DND-41 (cell line): ENCODE results near the gene LYRM4.

Experiments used
- ATAC-seq: fragments of 200-7000 bp; cut with Tn5 transposase; 3 replicates; pipeline ENCODE4 v1.9.1; 2021; ENCODE audit warnings: low read depth; ENCODE audit not compliant: insufficient read depth
- DNase-seq: peaks from one replicate; pipeline ENCODE4 v3.0.0-alpha.2; 2020
- H2AFZ ChIP-seq: 2 replicates; pipeline ENCODE4 v1.6.0; 2012; ENCODE audit warnings: low read depth, low read length
- H3K27ac ChIP-seq: 2 replicates; pipeline ENCODE4 v1.5.1; 2012; ENCODE audit warnings: low read length, inconsistent platforms
- H3K27me3 ChIP-seq: fragments of 200-600 bp; sonication (generic); 2 replicates; pipeline ENCODE4 v1.6.0; 2012; ENCODE audit warnings: low read length, mild to moderate bottlenecking, inconsistent platforms; ENCODE audit not compliant: insufficient read depth, poor library complexity
- H3K36me3 ChIP-seq: 2 replicates; pipeline ENCODE4 v1.5.1; 2012; ENCODE audit warnings: low read length, inconsistent platforms; ENCODE audit not compliant: insufficient read depth
- H3K4me1 ChIP-seq: 2 replicates; pipeline ENCODE4 v1.5.1; 2012; ENCODE audit warnings: mild to moderate bottlenecking, low read length; ENCODE audit not compliant: insufficient read depth
- H3K4me2 ChIP-seq: 2 replicates; pipeline ENCODE4 v1.6.0; 2012; ENCODE audit warnings: mild to moderate bottlenecking, moderate library complexity, low read length, inconsistent platforms; ENCODE audit not compliant: insufficient read depth
- H3K4me3 ChIP-seq, 2 experiments: fragments of 200-600 bp in 1 of 2; shearing (Covaris generic) in 1 of 2; 2 replicates each; pipeline ENCODE4 v1.5.1; 2012 to 2016; ENCODE audit warnings: inconsistent platforms in 2 of 2, low read length in 2 of 2, mild to moderate bottlenecking in 2 of 2, low read depth in 1 of 2, moderate library complexity in 1 of 2
- H3K79me2 ChIP-seq: 2 replicates; pipeline ENCODE4 v1.6.0; 2012; ENCODE audit warnings: low read length, inconsistent platforms; ENCODE audit not compliant: insufficient read depth
- H3K9ac ChIP-seq: 2 replicates; pipeline ENCODE4 v1.6.0; 2012; ENCODE audit warnings: low read depth, mild to moderate bottlenecking, inconsistent platforms, low read length, moderate library complexity
- H3K9me3 ChIP-seq: 2 replicates; pipeline ENCODE4 v1.5.1; 2012; ENCODE audit warnings: low read length, moderate library complexity, mild to moderate bottlenecking, inconsistent platforms; ENCODE audit not compliant: insufficient read depth, severe bottlenecking
- H4K20me1 ChIP-seq: 2 replicates; pipeline ENCODE4 v1.6.0; 2012; ENCODE audit warnings: low read length; ENCODE audit not compliant: insufficient read depth
- CTCF ChIP-seq: IDR thresholded peaks from 2 replicates; pipeline ENCODE4 v1.5.1; 2012; ENCODE audit warnings: borderline replicate concordance, low read length, moderate library complexity, mild to moderate bottlenecking; ENCODE audit not compliant: poor library complexity, severe bottlenecking; ENCODE audit errors: extremely low read depth
- EZH2 ChIP-seq: IDR thresholded peaks from 3 replicates; pipeline ENCODE4 v1.6.1; 2012; ENCODE audit warnings: borderline replicate concordance, low read depth, mild to moderate bottlenecking, moderate library complexity, low read length, inconsistent platforms; ENCODE audit not compliant: severe bottlenecking

Gene LYRM4

GRCh38 chr6:5219011-5219691 lies 41.6 kb downstream of the LYRM4 start:
- Histone ChIP-seq H3K4me3 (no peak overlapping the region), H3K27ac (no peak overlapping the region), H3K9ac (no peak overlapping the region), H3K4me1 (no peaks in the 10 kb centered on the region), H2AFZ (no peak overlapping the region), H3K36me3 (peaks cover 16% of the 10 kb centered on the region), H3K79me2 (no peaks in the 10 kb centered on the region), H3K9me3 (no peaks in the 10 kb centered on the region), H3K27me3 (no peaks in the 10 kb centered on the region), H3K4me2 (no peak overlapping the region), H4K20me1 (no peaks in the 10 kb centered on the region)
- no peak for TF ChIP-seq CTCF
- no peak for TF ChIP-seq EZH2
- no peak for ATAC-seq
- DNase-seq: no peak

DNA sequence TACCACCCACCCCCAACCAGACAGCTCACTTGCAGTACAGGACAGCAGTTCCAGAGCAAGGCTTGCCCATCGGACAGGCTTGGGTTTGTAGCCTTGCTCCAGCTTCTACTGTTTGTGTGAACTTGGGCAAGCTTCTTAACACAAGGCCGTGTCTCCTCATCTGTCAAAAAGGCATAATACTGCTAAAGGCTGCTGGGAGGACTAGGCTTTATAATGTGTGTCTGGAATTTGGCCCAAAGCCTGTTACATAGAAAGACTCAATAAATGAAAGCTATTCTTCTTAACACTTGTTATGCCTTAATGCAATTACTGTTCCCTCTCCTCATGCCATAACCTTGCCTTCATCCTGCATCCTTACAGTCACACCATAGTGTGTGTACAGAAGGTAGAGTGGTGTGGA lies 43.4 kb downstream of the LYRM4 start:
- no peak for ATAC-seq
- H3K36me3 ChIP-seq: peaks cover 22% of the 10 kb centered on the region
- TF ChIP-seq CTCF (no peak), EZH2 (no peak)
- H3K79me2 ChIP-seq: no peaks in the 10 kb centered on the region
- no peak for DNase-seq
- H3K4me1 ChIP-seq: no peaks in the 10 kb centered on the region
- H2AFZ ChIP-seq: no peak overlapping the region
- no peak overlapping the region for H3K4me2 ChIP-seq
- H3K9me3 ChIP-seq: no peaks in the 10 kb centered on the region
- no peak overlapping the region for H3K27ac ChIP-seq
- no peak overlapping the region for H3K4me3 ChIP-seq
- H3K9ac ChIP-seq: no peak overlapping the region
- H3K27me3 ChIP-seq: no peaks in the 10 kb centered on the region
- no peaks in the 10 kb centered on the region for H4K20me1 ChIP-seq

DNA sequence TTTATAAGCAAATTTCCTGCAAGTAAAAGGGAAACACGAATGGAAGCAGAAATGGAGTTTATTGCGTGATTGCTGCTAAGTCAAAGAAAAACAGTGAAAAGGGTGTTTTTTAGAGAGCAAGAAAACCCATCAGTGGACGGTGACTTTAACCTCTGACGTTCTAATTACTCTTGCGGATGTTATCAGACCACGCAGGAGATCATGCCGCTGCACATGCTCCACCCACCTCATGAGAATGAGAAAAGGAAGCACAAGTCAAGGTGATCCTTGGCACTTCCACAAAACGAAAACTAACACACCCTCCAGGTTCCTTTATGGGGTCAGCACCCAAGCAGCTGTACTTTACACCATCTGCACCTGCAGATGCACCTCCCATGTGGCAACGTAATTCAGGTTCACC lies 45.0 kb downstream of the LYRM4 start:
- Histone ChIP-seq H3K27me3 (no peaks in the 10 kb centered on the region), H2AFZ (no peak overlapping the region), H3K27ac (no peak overlapping the region), H4K20me1 (no peaks in the 10 kb centered on the region), H3K4me1 (no peaks in the 10 kb centered on the region), H3K4me2 (no peak overlapping the region), H3K36me3 (peaks cover 22% of the 10 kb centered on the region), H3K9ac (no peak overlapping the region), H3K79me2 (no peaks in the 10 kb centered on the region), H3K4me3 (no peak overlapping the region), H3K9me3 (no peaks in the 10 kb centered on the region)
- ATAC-seq (no peak), DNase-seq (no peak)
- TF ChIP-seq CTCF: no peak
- TF ChIP-seq EZH2: no peak

DNA sequence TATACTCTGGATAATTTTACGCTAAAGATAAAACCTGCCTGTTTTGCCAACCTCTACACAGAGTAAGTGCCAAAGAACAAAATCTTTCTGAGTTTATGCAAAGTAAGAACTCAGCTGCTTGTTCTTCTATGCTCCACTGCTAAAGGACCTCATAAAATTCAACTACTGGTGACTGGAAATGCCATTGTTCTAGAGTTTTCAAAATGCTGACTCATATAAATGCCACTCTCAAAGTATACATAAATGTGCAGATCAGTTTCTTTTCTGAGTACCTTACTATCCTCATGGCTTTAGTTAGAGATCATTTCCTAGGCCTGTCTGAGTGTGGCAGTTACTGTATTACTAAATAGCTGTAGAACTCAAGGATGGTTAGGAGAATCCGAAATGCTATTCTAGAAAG lies 45.6 kb downstream of the LYRM4 start:
- H3K27ac ChIP-seq: no peak overlapping the region
- TF ChIP-seq EZH2 (no peak), CTCF (no peak)
- H3K4me1 ChIP-seq: no peaks in the 10 kb centered on the region
- no peaks in the 10 kb centered on the region for H3K79me2 ChIP-seq
- H3K9me3 ChIP-seq: no peaks in the 10 kb centered on the region
- H3K36me3 ChIP-seq: peaks cover 22% of the 10 kb centered on the region
- no peaks in the 10 kb centered on the region for H4K20me1 ChIP-seq
- H3K9ac ChIP-seq: no peak overlapping the region
- no peak overlapping the region for H3K4me3 ChIP-seq
- no peaks in the 10 kb centered on the region for H3K27me3 ChIP-seq
- no peak for ATAC-seq
- no peak overlapping the region for H3K4me2 ChIP-seq
- no peak for DNase-seq
- no peak overlapping the region for H2AFZ ChIP-seq
